ENCODE measurements around the gene OR2B2.

GRCh38 chr6:27908017-27908416 is 4.2 kb downstream of the OR2B2 start:
- TF ChIP-seq EZH2phosphoT487 (IDR thresholded peaks at IDR 0.05; ENCODE audit: borderline replicate concordance) (no peak), CTCF (conservative IDR thresholded peaks at IDR 0.05; ENCODE audit: low read length) (no peak)

Data from Loucy (cell line).